ENCODE measurements around the gene CMYA5. TPM values are rescaled to one million over a fixed set of nuclear protein-coding genes. Genes with fewer than 3 reads are reported as not detected.

CMYA5 gene
- total and polyA plus RNA-seq, 9 donors = 13.7 to 65.6 (median 41.5) TPM

GRCh38 chr5:79811904-79812303 lies 122.3 kb downstream of the CMYA5 start:
- Histone ChIP-seq H3K4me1 (ENCODE audit: insufficient read depth) (no peaks in the 10 kb centered on the region), H3K9me3 (no peaks in the 10 kb centered on the region), H3K27me3 (peaks cover 5% of the 10 kb centered on the region), H3K4me3 (no peak overlapping the region), H3K36me3 (no peaks in the 10 kb centered on the region), H3K27ac (no peak overlapping the region)
- 93 to 98% (median 97%) methylated on average over 3 of the region's 3 CpGs for WGBS, 3 donors
- intact Hi-C loops (cut with DNase I) = no loop called here
- TF ChIP-seq EP300 (IDR thresholded peaks at IDR 0.05) (no peak), POLR2A (IDR thresholded peaks at IDR 0.05) (no peak), CTCF (IDR thresholded peaks at IDR 0.05) (no peak)
- DNase-seq = no peak

GRCh38 chr5:79814699-79815098 lies 125.1 kb downstream of the CMYA5 start:
- no peak for DNase-seq
- WGBS, 3 donors = 82 to 92% (median 89%) methylated on average over 2 of the region's 2 CpGs
- H3K4me3 ChIP-seq = no peak overlapping the region
- no peaks in the 10 kb centered on the region for H3K4me1 ChIP-seq (ENCODE audit: insufficient read depth)
- intact Hi-C loops (cut with DNase I) = no loop called here
- TF ChIP-seq CTCF (IDR thresholded peaks at IDR 0.05) (no peak), POLR2A (IDR thresholded peaks at IDR 0.05) (no peak), EP300 (IDR thresholded peaks at IDR 0.05) (no peak)
- H3K27ac ChIP-seq = no peak overlapping the region
- H3K36me3 ChIP-seq = no peaks in the 10 kb centered on the region
- no peaks in the 10 kb centered on the region for H3K9me3 ChIP-seq
- H3K27me3 ChIP-seq = peaks cover 5% of the 10 kb centered on the region

GRCh38 chr5:79816014-79816413 lies 126.4 kb downstream of the CMYA5 start:
- intact Hi-C loops (cut with DNase I) = no loop called here

GRCh38 chr5:79820648-79821047 lies 131.0 kb downstream of the CMYA5 start:
- H3K4me3 ChIP-seq = no peak overlapping the region
- DNase-seq = no peak
- H3K36me3 ChIP-seq = no peaks in the 10 kb centered on the region
- WGBS, 3 donors = 57 to 68% (median 67%) methylated on average over 5 of the region's 5 CpGs
- intact Hi-C loops (cut with DNase I) = no loop called here
- no peaks in the 10 kb centered on the region for H3K4me1 ChIP-seq (ENCODE audit: insufficient read depth)
- TF ChIP-seq POLR2A (IDR thresholded peaks at IDR 0.05) (no peak), CTCF (IDR thresholded peaks at IDR 0.05) (no peak), EP300 (IDR thresholded peaks at IDR 0.05) (no peak)
- no peak overlapping the region for H3K27ac ChIP-seq
- H3K9me3 ChIP-seq = no peaks in the 10 kb centered on the region
- H3K27me3 ChIP-seq = no peaks in the 10 kb centered on the region

More at GRCh38 chr5:79816014-79816413, 126.4 kb downstream of the CMYA5 start:
- H3K27me3 ChIP-seq = peaks cover 5% of the 10 kb centered on the region
- 94 to 98% (median 96%) methylated on average over 2 of the region's 2 CpGs for WGBS, 3 donors
- TF ChIP-seq POLR2A (IDR thresholded peaks at IDR 0.05) (no peak), CTCF (IDR thresholded peaks at IDR 0.05) (no peak), EP300 (IDR thresholded peaks at IDR 0.05) (no peak)
- H3K36me3 ChIP-seq = no peaks in the 10 kb centered on the region
- no peak overlapping the region for H3K27ac ChIP-seq
- H3K4me3 ChIP-seq = no peak overlapping the region
- DNase-seq = no peak
- H3K9me3 ChIP-seq = no peaks in the 10 kb centered on the region
- H3K4me1 ChIP-seq (ENCODE audit: insufficient read depth) = no peaks in the 10 kb centered on the region

Data from ovary (tissue), 9 donors.